GM15510 (cell line): ENCODE measurements around the gene SLC7A1.

Experiments
- POLR2A ChIP-seq: IDR thresholded peaks from 3 replicates; pipeline ENCODE4 v1.6.1; 2011; ENCODE audit warnings: borderline replicate concordance; ENCODE audit not compliant: insufficient read length; ENCODE audit errors: extremely low read depth

SLC7A1 gene

DNA sequence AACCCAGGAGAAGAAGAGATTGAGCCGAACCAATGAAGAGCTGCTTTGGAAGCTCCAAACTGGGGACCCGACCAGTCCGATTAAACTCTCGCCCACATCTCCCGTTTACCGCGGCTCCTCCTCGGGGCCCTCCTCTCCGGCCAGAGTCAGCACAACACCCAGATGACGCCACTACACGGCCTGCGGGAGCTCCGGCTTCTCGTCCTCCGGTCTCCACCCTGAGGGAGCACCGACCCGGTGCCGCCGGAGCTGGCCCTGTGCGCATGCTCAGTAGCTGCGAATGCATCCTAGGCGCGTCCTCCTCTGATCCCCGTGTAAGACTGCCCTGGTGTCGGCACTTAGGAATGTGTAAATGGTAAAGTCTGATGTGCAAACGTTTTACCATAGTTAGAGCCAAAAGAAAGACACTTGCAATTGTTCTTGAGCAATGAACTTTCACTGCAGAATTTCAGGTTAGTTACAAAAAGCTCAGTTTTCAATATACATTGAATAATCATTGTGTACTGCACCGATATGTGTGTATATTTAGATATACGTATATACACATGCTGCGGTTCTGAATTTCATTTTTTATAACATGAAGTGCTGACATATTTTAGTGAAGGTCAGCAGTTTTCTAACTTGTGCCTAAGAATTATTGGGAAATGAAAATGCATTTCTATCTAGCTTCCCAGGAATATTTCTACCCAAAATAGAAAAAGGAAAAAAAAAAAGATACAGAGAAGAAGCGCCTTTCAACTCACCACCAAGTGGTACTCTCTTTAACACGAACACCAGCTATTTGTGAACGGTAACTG is 92.2 kb downstream of the SLC7A1 start:
- no peak for TF ChIP-seq POLR2A

- no peak for TF ChIP-seq POLR2A
Measured at GRCh38 chr13:29502391-29503008, 93.0 kb downstream of the SLC7A1 start.

DNA sequence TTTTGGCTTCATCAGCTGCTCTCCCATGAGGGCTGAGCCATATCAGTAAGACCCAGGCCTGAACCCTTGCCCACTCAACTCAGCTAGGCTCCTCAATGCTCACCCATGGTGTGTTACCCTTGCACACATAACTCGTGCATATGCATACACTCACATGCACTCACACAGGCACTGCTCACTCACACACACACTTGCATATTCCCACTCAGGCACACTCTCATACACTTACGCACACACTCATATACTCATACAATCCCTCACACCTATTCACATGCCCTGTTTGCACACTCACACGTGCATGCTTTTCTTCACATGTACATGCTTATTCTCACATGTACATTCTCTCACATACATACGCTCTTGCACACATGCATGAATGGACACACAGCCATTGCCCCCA is 93.8 kb downstream of the SLC7A1 start:
- no peak for TF ChIP-seq POLR2A

GRCh38 chr13:29500386-29500785 is 95.1 kb downstream of the SLC7A1 start:
- TF ChIP-seq POLR2A: no peak

DNA sequence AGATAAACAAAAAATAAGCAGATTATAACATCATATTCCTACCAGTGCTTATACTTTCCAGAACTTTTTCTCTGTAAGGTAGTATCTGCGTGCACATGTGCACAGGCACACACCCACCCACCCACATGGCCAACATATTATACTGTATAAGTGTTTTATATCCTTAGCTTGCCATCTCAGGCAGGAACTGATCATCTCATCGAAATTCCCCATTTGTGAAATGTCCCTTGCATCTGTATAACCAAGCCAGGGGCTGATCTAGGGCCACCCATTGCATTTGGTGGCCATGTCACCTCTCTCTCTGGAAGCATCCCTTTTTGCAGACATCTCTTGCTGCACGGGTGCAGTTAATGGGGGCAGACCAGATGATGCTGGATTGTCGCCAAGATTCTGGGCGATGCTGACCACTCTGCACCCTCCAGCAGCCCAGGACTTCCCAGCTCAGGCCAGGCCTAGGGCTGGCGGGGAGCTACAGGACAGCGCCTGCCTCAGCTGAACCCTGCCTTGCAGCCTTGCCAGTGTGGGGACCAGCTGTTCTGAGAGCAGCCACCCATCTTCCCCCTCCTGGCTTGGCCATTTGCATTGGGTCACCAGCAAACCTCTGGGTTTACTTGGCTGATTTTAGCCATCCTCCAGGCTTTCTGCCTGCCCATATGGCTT is 95.9 kb downstream of the SLC7A1 start:
- TF ChIP-seq POLR2A: no peak

GRCh38 chr13:29498426-29499040 is 97.0 kb downstream of the SLC7A1 start:
- no peak for TF ChIP-seq POLR2A

DNA sequence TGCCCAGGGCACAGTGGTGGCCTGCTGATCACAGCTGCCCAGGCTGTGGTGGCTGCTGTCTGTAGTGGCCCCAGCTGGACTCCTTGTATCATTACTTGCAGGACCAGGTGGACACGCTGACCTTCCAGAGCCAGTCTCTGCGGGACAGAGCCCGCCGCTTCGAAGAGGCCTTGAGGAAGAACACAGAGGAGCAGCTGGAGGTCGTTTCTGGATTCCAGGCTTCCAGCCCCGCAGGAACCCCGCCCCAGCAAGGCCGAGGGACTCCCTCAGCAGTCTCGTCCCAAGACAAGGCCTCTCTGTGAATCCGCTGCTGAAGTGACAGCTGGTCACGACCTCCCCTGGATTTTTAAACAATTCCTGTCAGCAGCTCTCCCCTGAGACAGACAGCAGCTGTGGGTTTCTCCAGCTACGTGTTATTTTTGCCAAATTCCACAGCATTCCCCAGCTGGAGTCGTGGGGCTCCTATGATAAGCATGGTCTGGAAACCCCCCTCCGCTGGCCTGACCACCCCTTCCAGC is 98.3 kb downstream of the SLC7A1 start:
- TF ChIP-seq POLR2A: no peak

GRCh38 chr13:29496241-29496712 is 99.2 kb downstream of the SLC7A1 start:
- TF ChIP-seq POLR2A: no peak

- TF ChIP-seq POLR2A: no peak
Measured at GRCh38 chr13:29494520-29494919, 101.0 kb downstream of the SLC7A1 start.

DNA sequence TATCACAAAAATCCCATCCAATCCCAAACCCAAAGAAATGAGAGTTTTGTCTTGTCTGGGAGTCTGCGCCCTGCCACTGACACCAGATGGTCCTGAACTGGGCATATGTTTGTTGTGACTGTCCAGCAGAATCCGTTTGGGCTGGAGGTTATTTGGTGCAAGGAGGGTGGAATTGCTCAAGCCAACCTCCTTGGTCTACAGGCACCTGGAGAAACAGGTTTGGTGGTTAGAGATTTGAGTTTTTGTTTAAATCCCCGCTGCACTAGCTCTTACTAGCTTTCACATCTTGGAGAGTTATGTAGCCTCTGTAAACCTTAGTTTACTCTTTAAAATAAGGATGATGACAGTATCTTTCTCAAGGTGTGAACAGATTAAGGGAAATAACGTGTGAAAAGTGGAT is 101.7 kb downstream of the SLC7A1 start:
- TF ChIP-seq POLR2A: no peak

DNA sequence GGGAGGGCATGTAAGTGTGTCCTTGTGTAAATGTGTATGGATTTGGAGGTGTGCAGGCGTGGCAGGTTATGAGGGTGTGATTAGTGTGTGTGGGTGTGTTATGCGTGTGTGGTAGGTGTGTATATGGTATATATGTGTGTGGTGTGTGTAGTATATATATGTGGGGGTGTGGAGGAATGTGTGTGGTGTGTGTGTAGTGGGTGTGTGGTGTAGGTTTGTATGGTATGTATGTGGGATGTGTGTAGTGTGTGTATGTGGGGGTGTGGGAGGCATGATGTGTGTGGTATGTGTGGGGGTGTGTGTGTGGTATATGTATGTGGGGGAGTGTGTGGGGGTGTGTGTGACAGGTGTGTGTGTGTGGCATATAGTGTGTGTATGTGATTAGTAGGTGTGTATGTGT is 104.2 kb downstream of the SLC7A1 start:
- no peak for TF ChIP-seq POLR2A

DNA sequence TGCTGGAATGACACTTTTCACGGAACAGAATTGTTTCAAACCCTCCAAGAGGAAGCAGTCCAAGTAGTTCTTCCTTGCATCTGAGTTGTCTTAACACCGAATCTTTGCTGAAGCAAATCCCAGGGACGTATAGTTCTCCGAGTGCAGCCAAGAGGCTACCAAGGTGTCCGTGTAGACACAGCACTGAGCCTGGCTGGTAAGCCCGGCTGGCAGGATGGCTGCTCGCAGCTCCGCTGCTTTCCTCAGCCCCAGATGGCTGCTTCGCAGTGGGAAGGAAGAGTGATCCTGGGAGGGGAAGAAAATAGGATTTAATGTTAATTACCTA is 105.0 kb downstream of the SLC7A1 start:
- TF ChIP-seq POLR2A: no peak

DNA sequence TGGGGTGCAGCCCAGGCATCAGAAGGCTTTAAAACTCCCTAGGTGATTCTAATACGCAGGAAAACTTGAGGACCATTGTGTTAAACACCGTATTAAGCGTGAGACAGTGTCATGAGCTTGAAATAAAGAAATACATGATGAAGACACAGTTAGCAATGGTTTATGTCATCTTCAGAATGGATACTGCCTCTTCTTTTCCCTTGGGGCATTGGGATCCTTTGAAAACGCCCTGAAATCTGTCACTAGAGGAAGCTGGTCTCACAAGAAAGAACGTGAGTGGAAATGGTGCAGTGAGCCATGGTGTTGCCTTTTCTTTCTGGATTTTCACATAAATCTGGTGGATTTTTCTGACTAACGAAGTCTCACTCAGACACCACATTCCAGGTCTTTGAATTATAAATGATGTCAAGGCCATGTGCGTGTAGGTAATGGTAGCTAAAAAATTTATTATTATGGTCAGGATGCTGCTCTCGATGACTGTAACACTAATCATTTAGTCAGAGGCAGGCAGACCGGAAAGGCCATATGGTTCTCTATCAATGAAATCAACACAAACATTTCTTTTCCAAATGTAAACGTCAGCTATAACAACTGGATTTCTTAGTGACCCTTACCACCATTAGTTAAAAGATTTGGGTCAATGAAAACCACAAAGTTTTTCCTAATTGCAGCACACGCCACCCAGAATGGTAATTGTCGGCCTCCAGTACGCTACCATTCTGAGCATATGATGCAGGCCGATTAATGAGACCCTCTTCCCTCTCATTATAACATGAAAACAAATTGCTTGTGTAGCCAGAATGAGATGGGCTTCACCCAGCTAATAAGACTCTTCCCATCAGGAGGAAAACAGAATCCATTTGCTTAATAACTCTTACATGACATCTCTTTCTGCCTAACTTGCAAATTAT is 105.6 kb downstream of the SLC7A1 start:
- no peak for TF ChIP-seq POLR2A
